Endothelial cell (in vitro differentiated cells): ENCODE data around the gene CD300E. TPM values are rescaled to one million over a fixed set of nuclear protein-coding genes. Genes with fewer than 3 reads are reported as not detected.

Source experiments
- DNase-seq: peaks from one replicate; pipeline ENCODE4 v3.0.0; 2021; ENCODE audit warnings: low spot score
- H3K27ac Mint-ChIP-seq: one replicate; pipeline ENCODE4 v1.8.0; 2021; ENCODE audit warnings: mixed read lengths, inconsistent platforms; ENCODE audit not compliant: unreplicated experiment
- H3K27me3 Mint-ChIP-seq: one replicate; pipeline ENCODE4 v1.8.0; 2021; ENCODE audit warnings: mild to moderate bottlenecking, moderate library complexity, mixed read lengths, inconsistent platforms; ENCODE audit not compliant: unreplicated experiment
- H3K36me3 Mint-ChIP-seq: one replicate; pipeline ENCODE4 v1.8.0; 2021; ENCODE audit warnings: mild to moderate bottlenecking, low read depth, mixed read lengths, inconsistent platforms; ENCODE audit not compliant: unreplicated experiment
- H3K4me1 Mint-ChIP-seq: one replicate; pipeline ENCODE4 v1.8.0; 2021; ENCODE audit warnings: mild to moderate bottlenecking, mixed read lengths, inconsistent platforms; ENCODE audit not compliant: unreplicated experiment
- H3K4me3 Mint-ChIP-seq: one replicate; pipeline ENCODE4 v1.8.0; 2021; ENCODE audit warnings: mild to moderate bottlenecking, mixed read lengths, inconsistent platforms; ENCODE audit not compliant: unreplicated experiment
- H3K9me3 Mint-ChIP-seq: one replicate; pipeline ENCODE4 v1.8.0; 2021; ENCODE audit warnings: mixed read lengths, inconsistent platforms; ENCODE audit not compliant: unreplicated experiment
- total RNA-seq: library from RNA; stranded (reverse); fragmentation: NEBNext Ultra II Directional; extraction: Animal tissue kit (Norgen Biotek cat#: 25700); gene quantifications from one replicate; pipeline ENCODE4 v1.2.1, GENCODE V29; 2021; ENCODE audit not compliant: unreplicated experiment
- TF ChIP-seq, protein P1 (sequence below): fragments of 200-600 bp; sonication (generic); IDR thresholded peaks from one replicate; pipeline ENCODE4 v1.5.0; 2021; ENCODE audit warnings: antibody characterized with exemption; ENCODE audit not compliant: unreplicated experiment

Gene CD300E
- total RNA-seq, 1 donor from 2014 or later: not detected

DNA sequence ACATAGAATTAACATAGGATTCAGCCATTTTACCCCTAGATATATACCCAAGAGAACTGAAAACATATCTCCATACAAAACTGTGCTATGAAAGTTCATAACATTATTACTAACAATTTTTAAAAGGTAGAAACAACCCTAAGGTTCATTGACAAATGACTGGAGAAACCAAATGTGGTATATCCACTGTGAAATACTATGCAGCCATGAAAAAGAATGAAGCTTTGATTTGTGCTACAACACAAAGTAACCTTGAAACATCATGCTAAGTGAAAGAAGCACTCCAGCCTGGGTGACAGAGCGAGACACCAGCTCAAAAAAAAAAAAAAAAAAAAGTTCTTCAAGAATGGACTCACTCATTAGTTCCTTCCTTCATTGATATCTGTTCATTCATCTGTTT is 32.0 kb downstream of the CD300E start:
- H3K9me3 Mint-ChIP-seq: no peaks in the 10 kb centered on the region
- H3K4me3 Mint-ChIP-seq: no peak overlapping the region
- TF ChIP-seq, protein P1, sequence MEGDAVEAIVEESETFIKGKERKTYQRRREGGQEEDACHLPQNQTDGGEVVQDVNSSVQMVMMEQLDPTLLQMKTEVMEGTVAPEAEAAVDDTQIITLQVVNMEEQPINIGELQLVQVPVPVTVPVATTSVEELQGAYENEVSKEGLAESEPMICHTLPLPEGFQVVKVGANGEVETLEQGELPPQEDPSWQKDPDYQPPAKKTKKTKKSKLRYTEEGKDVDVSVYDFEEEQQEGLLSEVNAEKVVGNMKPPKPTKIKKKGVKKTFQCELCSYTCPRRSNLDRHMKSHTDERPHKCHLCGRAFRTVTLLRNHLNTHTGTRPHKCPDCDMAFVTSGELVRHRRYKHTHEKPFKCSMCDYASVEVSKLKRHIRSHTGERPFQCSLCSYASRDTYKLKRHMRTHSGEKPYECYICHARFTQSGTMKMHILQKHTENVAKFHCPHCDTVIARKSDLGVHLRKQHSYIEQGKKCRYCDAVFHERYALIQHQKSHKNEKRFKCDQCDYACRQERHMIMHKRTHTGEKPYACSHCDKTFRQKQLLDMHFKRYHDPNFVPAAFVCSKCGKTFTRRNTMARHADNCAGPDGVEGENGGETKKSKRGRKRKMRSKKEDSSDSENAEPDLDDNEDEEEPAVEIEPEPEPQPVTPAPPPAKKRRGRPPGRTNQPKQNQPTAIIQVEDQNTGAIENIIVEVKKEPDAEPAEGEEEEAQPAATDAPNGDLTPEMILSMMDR: no peak
- no peak overlapping the region for H3K27ac Mint-ChIP-seq
- no peaks in the 10 kb centered on the region for H3K36me3 Mint-ChIP-seq
- H3K27me3 Mint-ChIP-seq: no peaks in the 10 kb centered on the region
- no peaks in the 10 kb centered on the region for H3K4me1 Mint-ChIP-seq
- no peak for DNase-seq

DNA sequence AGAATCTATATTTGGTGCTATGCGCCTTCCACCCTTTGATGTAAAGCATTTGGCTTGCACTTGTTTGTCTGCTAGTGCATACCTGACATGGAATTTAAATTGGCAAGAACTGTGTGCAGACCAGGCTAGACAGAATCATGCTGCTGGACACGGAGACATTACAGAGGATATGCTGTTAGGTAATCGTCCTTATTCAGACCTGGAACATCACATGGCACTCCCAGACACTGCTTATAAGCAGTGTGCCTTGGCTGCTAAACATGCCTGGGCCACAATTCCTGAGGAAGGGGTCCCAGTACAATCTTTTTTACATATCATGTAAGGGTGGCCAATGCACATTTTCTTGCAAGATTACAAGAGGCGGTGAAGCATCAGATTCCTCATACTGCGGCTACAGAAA is 37.8 kb downstream of the CD300E start:
- H3K27ac Mint-ChIP-seq: no peak overlapping the region
- H3K4me3 Mint-ChIP-seq: no peak overlapping the region
- DNase-seq: no peak
- H3K27me3 Mint-ChIP-seq: no peaks in the 10 kb centered on the region
- TF ChIP-seq, protein P1: no peak
- no peaks in the 10 kb centered on the region for H3K9me3 Mint-ChIP-seq
- no peaks in the 10 kb centered on the region for H3K4me1 Mint-ChIP-seq
- H3K36me3 Mint-ChIP-seq: no peaks in the 10 kb centered on the region

DNA sequence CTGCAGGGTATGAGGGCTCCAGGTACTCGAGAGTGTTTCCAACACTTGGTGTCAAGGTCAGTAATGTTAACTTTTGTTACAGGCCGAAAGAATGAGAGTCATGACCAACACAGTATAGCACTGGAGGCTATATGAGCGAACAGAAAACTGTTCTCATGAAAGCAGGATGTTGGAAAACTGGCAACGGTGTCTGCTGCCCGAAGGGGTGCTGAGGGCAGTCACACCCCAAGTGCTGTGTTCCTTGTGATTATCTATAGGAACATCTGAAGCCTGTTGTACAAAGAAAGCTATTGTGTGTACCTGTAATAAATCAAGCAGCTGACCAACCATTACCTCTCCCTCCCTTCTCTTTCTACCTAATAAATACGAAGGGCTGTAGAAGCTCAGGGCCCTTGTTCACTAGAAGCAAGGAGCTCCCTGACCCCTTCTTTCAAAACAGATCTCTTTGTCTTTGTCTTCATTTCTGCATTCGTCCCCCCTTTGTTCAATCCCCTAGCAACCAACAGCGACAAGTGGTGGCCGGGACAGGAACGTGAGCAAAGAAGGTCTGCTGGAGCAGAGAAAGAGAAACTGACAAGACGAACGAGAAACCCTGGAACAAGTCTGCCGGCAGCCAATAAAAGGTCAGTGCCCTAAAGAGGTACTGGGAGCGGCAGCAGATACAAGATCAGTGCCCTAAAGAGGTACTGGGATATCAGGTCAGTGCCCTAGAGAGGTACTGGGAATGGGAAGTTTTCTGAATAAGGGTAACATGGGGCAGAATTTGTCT is 39.1 kb downstream of the CD300E start:
- H3K4me1 Mint-ChIP-seq: peaks cover 5% of the 10 kb centered on the region
- peaks cover 4% of the 10 kb centered on the region for H3K27me3 Mint-ChIP-seq
- H3K9me3 Mint-ChIP-seq: no peaks in the 10 kb centered on the region
- no peak overlapping the region for H3K27ac Mint-ChIP-seq
- DNase-seq: no peak
- H3K4me3 Mint-ChIP-seq: no peak overlapping the region
- no peaks in the 10 kb centered on the region for H3K36me3 Mint-ChIP-seq
- TF ChIP-seq, protein P1: no peak

DNA sequence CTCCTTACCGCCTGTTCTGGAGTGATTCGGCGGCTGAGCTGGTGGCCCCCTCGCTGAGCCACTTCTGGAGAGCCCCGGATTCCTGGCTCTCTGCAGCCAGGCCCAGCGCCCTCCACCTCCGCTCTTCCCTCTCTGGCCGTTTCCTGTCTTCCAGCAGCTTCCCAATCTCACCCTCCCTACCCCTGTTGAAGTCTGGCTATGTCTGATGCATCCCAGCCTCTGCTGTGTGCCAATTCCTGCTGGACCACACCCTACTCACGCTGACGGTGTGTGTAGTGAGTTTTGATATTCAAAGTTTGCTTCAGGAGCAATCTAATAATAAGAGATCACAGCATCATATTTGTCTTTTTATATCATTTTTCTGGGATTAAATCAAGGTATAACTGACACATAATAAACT is 40.9 kb downstream of the CD300E start:
- Mint-ChIP-seq H3K9me3 (no peaks in the 10 kb centered on the region), H3K27ac (no peak overlapping the region), H3K36me3 (no peaks in the 10 kb centered on the region), H3K4me1 (peaks cover 9% of the 10 kb centered on the region), H3K27me3 (peaks cover 4% of the 10 kb centered on the region), H3K4me3 (no peak overlapping the region)
- no peak for DNase-seq
- TF ChIP-seq, protein P1: no peak

DNA sequence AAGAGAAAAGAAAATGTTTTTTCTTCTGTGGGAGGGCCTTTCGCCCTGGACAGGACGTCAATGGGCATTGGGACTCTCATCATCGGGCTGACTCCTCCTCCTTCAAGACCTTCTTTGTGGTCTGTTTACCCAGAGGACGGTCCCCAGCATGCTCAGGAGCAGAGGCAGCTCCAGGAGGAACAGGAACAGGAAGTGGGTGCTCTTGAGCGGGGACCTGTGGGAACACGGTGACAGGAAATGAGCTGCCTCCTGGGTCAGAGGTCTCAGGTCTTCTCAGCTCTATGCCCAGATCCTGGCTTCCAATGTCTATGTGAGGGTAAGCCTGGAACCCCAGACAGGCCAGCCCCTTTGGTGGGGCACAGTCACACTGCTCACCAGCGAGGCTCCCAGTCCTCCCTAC is 43.6 kb downstream of the CD300E start:
- TF ChIP-seq, protein P1: no peak
- DNase-seq: no peak
- Mint-ChIP-seq H3K36me3 (no peaks in the 10 kb centered on the region), H3K9me3 (no peaks in the 10 kb centered on the region), H3K4me3 (no peak overlapping the region), H3K27ac (no peak overlapping the region), H3K27me3 (peaks cover 4% of the 10 kb centered on the region), H3K4me1 (peaks cover 9% of the 10 kb centered on the region)
